Effector memory CD4-positive, alpha-beta T cell (primary cell): Measurements from ENCODE around the gene CR1.
"Not testable (repeated sequence)": the region's sequence is repeated elsewhere in the genome, so short reads cannot be mapped to it uniquely, and the experiment has no call there.

Experiments
- DNase-seq, 3 donors: peaks; one replicate each; pipeline ENCODE4 v3.0.0-alpha.2; 2020
- H3K27ac ChIP-seq: 2 replicates; pipeline ENCODE4 v1.7.0; 2013; ENCODE audit warnings: mild to moderate bottlenecking, low read length, moderate library complexity; ENCODE audit not compliant: insufficient read depth, poor library complexity, severe bottlenecking
- H3K27me3 ChIP-seq: replicated peaks from 2 replicates; pipeline ENCODE4 v1.7.0; 2013; ENCODE audit warnings: mild to moderate bottlenecking, low read length; ENCODE audit not compliant: insufficient read depth, control insufficient read depth, poor library complexity, severe bottlenecking
- H3K36me3 ChIP-seq: 2 replicates; pipeline ENCODE4 v1.7.0; 2013; ENCODE audit warnings: mild to moderate bottlenecking, low read length, moderate library complexity; ENCODE audit not compliant: control insufficient read depth, insufficient read depth
- H3K4me1 ChIP-seq: 2 replicates; pipeline ENCODE4 v1.7.0; 2013; ENCODE audit warnings: low read length, mild to moderate bottlenecking; ENCODE audit not compliant: control insufficient read depth, insufficient read depth, poor library complexity, severe bottlenecking
- H3K4me3 ChIP-seq: 2 replicates; pipeline ENCODE4 v1.7.0; 2013; ENCODE audit warnings: low read length, low read depth, mild to moderate bottlenecking; ENCODE audit not compliant: insufficient read depth, poor library complexity, severe bottlenecking
- H3K9me3 ChIP-seq: 2 replicates; pipeline ENCODE4 v1.7.0; 2013; ENCODE audit warnings: mild to moderate bottlenecking, low read length, moderate library complexity; ENCODE audit not compliant: control insufficient read depth

Gene CR1

DNA sequence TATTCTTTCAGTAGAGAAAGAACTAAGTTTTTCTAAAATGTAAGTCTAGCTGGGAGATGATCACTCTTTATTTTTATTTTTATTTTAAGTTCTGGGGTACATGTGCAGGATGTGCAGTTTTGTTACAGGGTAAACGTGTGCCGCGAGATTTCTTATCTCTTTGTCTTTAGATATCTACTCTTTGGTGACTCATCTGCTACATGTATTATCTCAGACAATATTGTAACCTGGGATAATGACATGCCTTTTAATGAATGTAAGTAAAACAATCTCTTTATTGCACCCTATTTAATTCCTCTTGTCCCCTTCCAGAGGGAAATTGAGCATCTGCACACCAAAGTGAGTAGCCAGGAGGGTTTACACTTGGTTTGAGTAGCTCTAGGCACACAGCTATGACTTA is 32.4 kb upstream of the CR1 start:
- peaks cover 19% of the 10 kb centered on the region for H3K4me1 ChIP-seq
- H3K4me3 ChIP-seq: no peak overlapping the region
- H3K27me3 ChIP-seq: no peaks in the 10 kb centered on the region
- no peak overlapping the region for H3K27ac ChIP-seq
- no peaks in the 10 kb centered on the region for H3K36me3 ChIP-seq
- no peaks in the 10 kb centered on the region for H3K9me3 ChIP-seq
- no peak for DNase-seq

DNA sequence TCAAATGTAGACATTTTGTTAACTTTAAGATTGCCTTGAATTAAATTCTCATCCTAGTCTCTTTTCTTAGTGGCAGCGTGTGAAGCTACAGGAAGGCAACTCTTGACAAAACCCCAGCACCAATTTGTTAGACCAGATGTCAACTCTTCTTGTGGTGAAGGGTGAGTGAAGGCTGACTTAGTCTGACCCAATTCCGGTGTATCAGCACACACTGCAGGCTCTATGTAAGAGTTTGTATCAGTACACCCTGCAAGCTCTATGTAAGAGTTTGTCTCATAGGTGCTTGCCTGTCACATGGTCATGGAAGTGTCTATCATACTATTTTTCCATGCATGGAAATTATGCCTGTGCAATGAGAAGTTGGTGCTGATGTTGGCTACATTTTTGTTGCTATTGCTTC is 25.0 kb upstream of the CR1 start:
- Histone ChIP-seq H3K27ac (no peak overlapping the region), H3K27me3 (no peaks in the 10 kb centered on the region)
- no peak for DNase-seq

DNA sequence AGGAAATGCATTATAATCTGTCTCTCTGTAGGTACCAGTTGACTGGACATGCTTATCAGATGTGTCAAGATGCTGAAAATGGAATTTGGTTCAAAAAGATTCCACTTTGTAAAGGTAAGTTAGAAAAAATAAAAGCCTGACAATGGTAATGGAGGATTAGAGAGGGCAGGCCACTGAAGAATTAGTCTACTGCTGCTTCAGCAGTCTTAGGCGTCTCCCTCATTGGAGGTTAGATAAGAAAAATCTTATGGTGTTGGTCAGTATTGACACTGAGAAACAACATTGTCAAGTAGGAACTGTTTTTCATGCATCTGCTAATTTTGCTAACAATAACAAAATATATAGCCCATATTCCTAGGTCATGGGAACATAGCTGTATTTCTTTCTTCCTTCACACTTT is 21.7 kb upstream of the CR1 start:
- Histone ChIP-seq H3K27me3 (no peaks in the 10 kb centered on the region), H3K27ac (no peak overlapping the region), H3K4me3 (no peak overlapping the region), H3K36me3 (no peaks in the 10 kb centered on the region), H3K9me3 (no peaks in the 10 kb centered on the region), H3K4me1 (no peaks in the 10 kb centered on the region)
- no peak for DNase-seq

More for the DNA sequence above, 25.0 kb upstream of the CR1 start:
- Histone ChIP-seq H3K36me3 (no peaks in the 10 kb centered on the region), H3K4me1 (no peaks in the 10 kb centered on the region), H3K9me3 (no peaks in the 10 kb centered on the region), H3K4me3 (no peak overlapping the region)

- Histone ChIP-seq H3K27ac (no peak overlapping the region), H3K36me3 (no peaks in the 10 kb centered on the region), H3K27me3 (no peaks in the 10 kb centered on the region), H3K9me3 (no peaks in the 10 kb centered on the region), H3K4me1 (no peaks in the 10 kb centered on the region), H3K4me3 (no peak overlapping the region)
- no peak for DNase-seq
Observed at GRCh38 chr1:207486198-207486597, 9.8 kb upstream of the CR1 start.

DNA sequence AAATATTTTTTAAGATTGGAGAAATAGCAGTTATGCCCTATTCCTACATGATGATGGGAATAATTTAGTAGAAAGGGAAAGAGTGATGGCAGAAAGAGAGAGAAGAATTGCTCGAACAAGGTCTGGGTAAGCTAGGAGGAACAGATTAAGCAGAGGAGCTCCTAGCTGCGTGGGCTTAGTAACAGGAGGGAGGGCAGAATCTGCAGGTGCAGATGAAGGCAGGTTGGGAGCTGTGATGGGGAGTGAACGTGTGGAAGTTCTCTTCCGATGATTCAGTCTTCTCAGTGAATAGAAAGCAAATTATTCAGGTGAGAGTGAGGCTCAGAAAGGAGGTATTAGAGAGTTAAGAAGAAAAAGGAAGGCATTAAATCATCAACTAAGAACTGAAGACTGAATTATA is 8.3 kb upstream of the CR1 start:
- Histone ChIP-seq H3K4me3 (no peak overlapping the region), H3K4me1 (no peaks in the 10 kb centered on the region), H3K27ac (no peak overlapping the region), H3K9me3 (no peaks in the 10 kb centered on the region), H3K27me3 (no peaks in the 10 kb centered on the region), H3K36me3 (no peaks in the 10 kb centered on the region)
- no peak for DNase-seq

DNA sequence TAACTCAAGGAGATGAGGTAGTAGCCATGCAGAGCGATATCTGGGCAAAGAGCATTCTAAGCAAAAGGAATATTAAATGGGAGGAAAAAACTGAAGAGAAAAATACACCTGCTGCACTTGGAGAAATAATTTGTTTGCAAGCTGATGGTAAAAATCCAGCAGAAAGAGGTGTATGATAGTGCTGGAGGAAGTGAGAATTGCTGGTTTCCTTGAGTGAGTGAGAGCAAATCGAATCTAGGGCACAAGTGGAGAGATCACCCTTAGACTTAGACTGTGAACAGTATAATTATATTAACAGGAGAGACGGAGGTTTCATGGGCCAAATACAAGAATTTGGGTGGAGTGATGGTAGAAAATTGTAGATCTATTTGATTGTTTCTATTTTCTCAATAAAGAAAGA is 2.7 kb upstream of the CR1 start:
- H3K27me3 ChIP-seq: peaks cover 8% of the 10 kb centered on the region
- no peaks in the 10 kb centered on the region for H3K9me3 ChIP-seq
- H3K27ac ChIP-seq: no peak overlapping the region
- H3K4me1 ChIP-seq: peaks cover 5% of the 10 kb centered on the region
- DNase-seq: no peak
- H3K36me3 ChIP-seq: no peaks in the 10 kb centered on the region
- no peak overlapping the region for H3K4me3 ChIP-seq

GRCh38 chr1:207494171-207494570 is 1.8 kb upstream of the CR1 start:
- Histone ChIP-seq H3K4me1 (peaks cover 5% of the 10 kb centered on the region), H3K36me3 (no peaks in the 10 kb centered on the region), H3K27ac (no peak overlapping the region), H3K4me3 (no peak overlapping the region), H3K9me3 (no peaks in the 10 kb centered on the region), H3K27me3 (peaks cover 8% of the 10 kb centered on the region)
- DNase-seq: no peak

DNA sequence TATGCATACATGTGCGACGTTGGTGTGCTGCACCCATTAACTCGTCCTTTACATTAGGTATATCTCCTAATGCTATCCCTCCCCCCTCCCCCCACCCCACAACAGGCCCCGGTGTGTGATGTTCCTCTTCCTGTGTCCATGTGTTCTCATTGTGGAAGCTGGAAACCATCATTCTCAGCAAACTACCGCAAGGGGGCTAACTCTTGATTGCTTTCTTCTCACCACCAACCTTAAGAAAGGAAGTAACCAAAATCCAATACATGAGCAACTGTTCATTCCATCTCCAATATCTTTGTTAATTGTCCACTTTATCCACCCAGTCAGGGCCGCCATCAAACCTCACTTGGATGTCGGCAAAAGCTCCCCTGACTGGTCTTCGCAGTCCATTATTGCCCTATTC is 676 bp upstream of the CR1 start:
- H3K27me3 ChIP-seq: not testable (repeated sequence)

DNA sequence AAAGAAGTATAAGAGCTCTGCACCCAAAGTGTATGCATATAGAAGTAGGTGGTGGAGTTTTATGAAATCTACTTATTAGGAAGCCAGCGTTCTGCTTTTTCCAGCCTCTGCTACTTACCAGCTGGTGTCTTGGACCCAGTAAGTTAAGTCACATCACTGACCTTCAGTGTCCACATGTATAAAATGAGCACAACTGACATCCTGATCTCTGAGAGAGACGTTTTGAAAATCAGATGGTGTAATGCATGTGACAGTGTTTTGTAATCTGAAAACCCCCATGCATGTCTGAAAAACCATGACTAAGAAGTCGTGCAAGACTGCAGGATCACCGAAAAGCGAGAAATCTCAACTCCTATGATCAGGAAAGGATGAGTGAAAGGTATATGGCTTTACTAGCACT is 2.0 kb downstream of the CR1 start:
- Histone ChIP-seq H3K27ac (no peak overlapping the region), H3K4me1 (peaks cover 5% of the 10 kb centered on the region), H3K4me3 (no peak overlapping the region), H3K36me3 (no peaks in the 10 kb centered on the region), H3K9me3 (no peaks in the 10 kb centered on the region), H3K27me3 (peaks cover 8% of the 10 kb centered on the region)
- DNase-seq: no peak

More for the DNA sequence above, 676 bp upstream of the CR1 start:
- H3K36me3 ChIP-seq, H3K4me3 ChIP-seq, H3K9me3 ChIP-seq, H3K27ac ChIP-seq, DNase-seq, H3K4me1 ChIP-seq: not testable (repeated sequence)

GRCh38 chr1:207499573-207499972 is 3.6 kb downstream of the CR1 start:
- no peak overlapping the region for H3K4me3 ChIP-seq
- H3K27me3 ChIP-seq: peaks cover 8% of the 10 kb centered on the region
- peaks cover 5% of the 10 kb centered on the region for H3K4me1 ChIP-seq
- no peaks in the 10 kb centered on the region for H3K9me3 ChIP-seq
- no peaks in the 10 kb centered on the region for H3K36me3 ChIP-seq
- no peak overlapping the region for H3K27ac ChIP-seq
- DNase-seq: peak; percentile 19 to 46 (median 29)

GRCh38 chr1:207500306-207500705 is 4.3 kb downstream of the CR1 start:
- Histone ChIP-seq H3K9me3 (no peaks in the 10 kb centered on the region), H3K36me3 (no peaks in the 10 kb centered on the region), H3K27ac (no peak overlapping the region), H3K4me3 (no peak overlapping the region), H3K27me3 (peaks cover 8% of the 10 kb centered on the region), H3K4me1 (peaks cover 5% of the 10 kb centered on the region)
- no peak for DNase-seq
